WERI-Rb-1 (cell line): ENCODE measurements around the gene MRO.
"Not testable (repeated sequence)": the region's sequence is repeated elsewhere in the genome, so short reads cannot be mapped to it uniquely, and the experiment has no call there.

ENCODE experiments used
- DNase-seq: peaks from one replicate; pipeline ENCODE4 v3.0.0-alpha.2; 2020
- H3K27ac ChIP-seq: fragments of 250-450 bp; sonication (Bioruptor Pico); 2 replicates; pipeline ENCODE4 v1.5.1; 2020; ENCODE audit warnings: mild to moderate bottlenecking, moderate library complexity
- H3K27me3 ChIP-seq: fragments of 250-450 bp; sonication (Bioruptor Pico); 2 replicates; pipeline ENCODE4 v1.5.1; 2021; ENCODE audit warnings: mild to moderate bottlenecking, low read depth, moderate library complexity; ENCODE audit not compliant: insufficient read depth, severe bottlenecking
- H3K36me3 ChIP-seq: fragments of 250-450 bp; sonication (Bioruptor Pico); 2 replicates; pipeline ENCODE4 v1.5.1; 2020; ENCODE audit warnings: mild to moderate bottlenecking, moderate library complexity
- H3K4me3 ChIP-seq: 2 replicates; pipeline ENCODE4 v1.5.1; 2011; ENCODE audit warnings: low read depth, mild to moderate bottlenecking, control low read depth, low read length
- H3K9me3 ChIP-seq: fragments of 250-450 bp; sonication (Bioruptor Pico); 2 replicates; pipeline ENCODE4 v1.5.1; 2021; ENCODE audit warnings: mild to moderate bottlenecking, moderate library complexity; ENCODE audit not compliant: severe bottlenecking
- TF ChIP-seq, protein P1 (sequence below): IDR thresholded peaks from 2 replicates; pipeline ENCODE4 v1.5.1; 2011; ENCODE audit warnings: low read depth, mild to moderate bottlenecking, control low read depth, inconsistent platforms, low read length

The MRO gene

GRCh38 chr18:50842846-50843245 lies 23.0 kb upstream of the MRO start:
- TF ChIP-seq, protein P1, sequence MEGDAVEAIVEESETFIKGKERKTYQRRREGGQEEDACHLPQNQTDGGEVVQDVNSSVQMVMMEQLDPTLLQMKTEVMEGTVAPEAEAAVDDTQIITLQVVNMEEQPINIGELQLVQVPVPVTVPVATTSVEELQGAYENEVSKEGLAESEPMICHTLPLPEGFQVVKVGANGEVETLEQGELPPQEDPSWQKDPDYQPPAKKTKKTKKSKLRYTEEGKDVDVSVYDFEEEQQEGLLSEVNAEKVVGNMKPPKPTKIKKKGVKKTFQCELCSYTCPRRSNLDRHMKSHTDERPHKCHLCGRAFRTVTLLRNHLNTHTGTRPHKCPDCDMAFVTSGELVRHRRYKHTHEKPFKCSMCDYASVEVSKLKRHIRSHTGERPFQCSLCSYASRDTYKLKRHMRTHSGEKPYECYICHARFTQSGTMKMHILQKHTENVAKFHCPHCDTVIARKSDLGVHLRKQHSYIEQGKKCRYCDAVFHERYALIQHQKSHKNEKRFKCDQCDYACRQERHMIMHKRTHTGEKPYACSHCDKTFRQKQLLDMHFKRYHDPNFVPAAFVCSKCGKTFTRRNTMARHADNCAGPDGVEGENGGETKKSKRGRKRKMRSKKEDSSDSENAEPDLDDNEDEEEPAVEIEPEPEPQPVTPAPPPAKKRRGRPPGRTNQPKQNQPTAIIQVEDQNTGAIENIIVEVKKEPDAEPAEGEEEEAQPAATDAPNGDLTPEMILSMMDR, result no peak
- no peaks in the 10 kb centered on the region for H3K27me3 ChIP-seq
- H3K9me3 ChIP-seq, result no peaks in the 10 kb centered on the region
- no peak overlapping the region for H3K27ac ChIP-seq
- no peaks in the 10 kb centered on the region for H3K36me3 ChIP-seq
- no peak for DNase-seq
- H3K4me3 ChIP-seq, result no peak overlapping the region

- Histone ChIP-seq H3K27me3 (no peaks in the 10 kb centered on the region), H3K27ac (no peak overlapping the region), H3K4me3 (no peak overlapping the region), H3K9me3 (no peaks in the 10 kb centered on the region), H3K36me3 (no peaks in the 10 kb centered on the region)
- TF ChIP-seq, protein P1, result no peak
- DNase-seq, result no peak
These were observed 20.2 kb upstream of the MRO start for GRCh38 chr18:50839996-50840395.

DNA sequence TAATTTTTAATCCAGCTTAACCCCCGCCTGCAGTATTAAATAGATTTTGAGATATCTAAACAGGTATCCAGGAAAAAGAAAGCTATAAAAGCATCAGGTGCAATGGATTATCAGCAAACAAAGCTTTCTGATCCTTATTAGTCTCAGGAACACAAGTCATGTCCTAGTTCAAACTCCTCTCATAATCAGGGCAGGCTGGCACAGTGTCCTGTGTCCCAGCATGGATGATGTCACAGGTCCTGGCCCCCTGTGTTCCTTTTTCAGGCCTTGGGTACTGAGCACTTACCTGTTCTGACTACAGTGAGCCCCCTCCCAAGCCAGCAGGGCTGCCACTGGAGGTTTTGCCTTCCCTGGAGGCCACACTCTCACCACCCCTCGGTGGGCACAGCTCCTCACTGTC lies 19.5 kb upstream of the MRO start:
- no peaks in the 10 kb centered on the region for H3K9me3 ChIP-seq
- peak; percentile 59 for DNase-seq
- H3K36me3 ChIP-seq, result no peaks in the 10 kb centered on the region
- no peak overlapping the region for H3K27ac ChIP-seq
- H3K4me3 ChIP-seq, result no peak overlapping the region
- H3K27me3 ChIP-seq, result no peaks in the 10 kb centered on the region
- TF ChIP-seq, protein P1, result no peak

DNA sequence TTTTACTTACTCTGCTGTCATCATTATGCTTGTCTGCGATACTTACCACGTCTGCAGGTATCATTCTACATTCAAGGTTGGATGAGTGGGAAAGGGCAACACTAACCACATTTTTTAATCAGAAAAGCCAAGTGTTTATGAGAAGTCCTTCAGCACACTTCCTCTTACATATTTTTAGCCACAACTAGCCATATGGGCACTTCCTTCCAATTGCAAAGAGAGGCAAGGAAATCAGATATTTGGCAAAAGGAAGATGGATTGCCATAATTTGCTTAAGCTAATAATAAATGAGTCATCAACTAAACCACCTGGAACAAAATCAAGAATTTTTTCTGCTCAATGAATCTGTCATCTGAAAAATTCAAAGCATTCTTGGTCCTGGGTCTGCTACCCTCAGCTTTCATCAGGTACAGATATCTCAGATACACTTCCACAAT lies 16.7 kb upstream of the MRO start:
- Histone ChIP-seq H3K27ac (no peak overlapping the region), H3K36me3 (no peaks in the 10 kb centered on the region), H3K4me3 (no peak overlapping the region), H3K27me3 (no peaks in the 10 kb centered on the region), H3K9me3 (no peaks in the 10 kb centered on the region)
- no peak for DNase-seq
- TF ChIP-seq, protein P1, result no peak

DNA sequence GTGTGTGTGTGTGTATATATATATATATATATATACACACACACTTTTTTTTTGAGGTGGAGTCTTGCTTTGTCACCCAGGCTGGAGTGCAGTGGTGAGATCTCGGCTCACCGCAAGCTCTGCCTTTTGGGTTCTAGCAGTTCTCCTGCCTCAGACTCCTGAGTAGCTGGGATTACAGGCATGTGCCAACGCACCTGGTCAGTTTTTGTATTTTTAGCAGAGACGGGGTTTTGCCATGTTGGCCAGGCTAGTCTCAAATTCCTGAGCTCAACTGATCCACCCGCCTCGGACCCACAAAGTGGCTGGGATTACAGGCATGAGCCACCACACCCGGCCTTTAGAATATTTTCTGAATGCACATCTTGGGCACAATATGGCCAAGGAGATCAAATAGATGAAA lies 13.7 kb upstream of the MRO start:
- not testable (repeated sequence) for H3K27ac ChIP-seq, H3K36me3 ChIP-seq, H3K27me3 ChIP-seq, H3K9me3 ChIP-seq, H3K4me3 ChIP-seq, DNase-seq

- Histone ChIP-seq H3K9me3 (no peaks in the 10 kb centered on the region), H3K36me3 (no peaks in the 10 kb centered on the region), H3K27me3 (no peaks in the 10 kb centered on the region), H3K27ac (no peak overlapping the region), H3K4me3 (no peak overlapping the region)
- no peak for DNase-seq
- TF ChIP-seq, protein P1, result no peak
These were observed 12.9 kb upstream of the MRO start for GRCh38 chr18:50832754-50833153.
